NB4 (cell line): ENCODE measurements around the gene DPF3.

ENCODE experiments used
- POLR2A ChIP-seq: IDR thresholded peaks from 2 replicates; pipeline ENCODE4 v1.6.1; 2011; ENCODE audit warnings: mild to moderate bottlenecking; ENCODE audit not compliant: insufficient read length; ENCODE audit errors: extremely low read depth
- TF ChIP-seq, protein P1 (sequence below): IDR thresholded peaks from one replicate; pipeline ENCODE4 v1.5.1; 2012; ENCODE audit warnings: low read depth, low read length

DNA sequence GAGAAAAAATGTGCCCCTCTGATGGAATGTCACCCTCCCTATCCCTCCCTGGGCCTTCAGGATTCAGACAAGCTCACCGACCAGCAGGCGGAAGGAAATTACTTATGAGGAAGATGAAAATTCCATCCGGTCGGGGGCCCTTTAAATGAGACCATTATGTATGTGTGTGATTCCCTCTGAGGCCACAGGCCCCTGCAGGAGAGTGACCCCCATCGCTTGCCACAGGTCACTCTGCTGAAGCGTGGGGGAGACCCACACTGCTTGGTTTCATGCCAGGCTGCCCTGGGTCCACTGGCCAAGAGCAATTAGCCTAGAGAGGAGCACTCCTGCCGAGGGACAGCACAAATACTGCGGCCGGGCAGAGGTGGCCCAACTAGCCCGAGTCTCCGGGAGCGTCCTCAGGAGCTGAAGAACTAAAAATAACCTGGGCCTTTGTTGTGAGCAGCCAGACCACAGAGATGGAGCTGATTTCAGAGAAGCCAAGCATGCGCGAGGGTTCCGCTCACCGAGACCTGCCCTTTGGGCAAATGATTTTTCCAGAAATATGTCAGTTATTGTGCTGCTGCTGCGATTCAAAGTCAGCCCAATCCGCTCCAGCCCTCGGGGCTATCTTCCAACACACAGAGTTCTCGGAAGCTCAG is 276.4 kb downstream of the DPF3 start:
- TF ChIP-seq, protein P1, sequence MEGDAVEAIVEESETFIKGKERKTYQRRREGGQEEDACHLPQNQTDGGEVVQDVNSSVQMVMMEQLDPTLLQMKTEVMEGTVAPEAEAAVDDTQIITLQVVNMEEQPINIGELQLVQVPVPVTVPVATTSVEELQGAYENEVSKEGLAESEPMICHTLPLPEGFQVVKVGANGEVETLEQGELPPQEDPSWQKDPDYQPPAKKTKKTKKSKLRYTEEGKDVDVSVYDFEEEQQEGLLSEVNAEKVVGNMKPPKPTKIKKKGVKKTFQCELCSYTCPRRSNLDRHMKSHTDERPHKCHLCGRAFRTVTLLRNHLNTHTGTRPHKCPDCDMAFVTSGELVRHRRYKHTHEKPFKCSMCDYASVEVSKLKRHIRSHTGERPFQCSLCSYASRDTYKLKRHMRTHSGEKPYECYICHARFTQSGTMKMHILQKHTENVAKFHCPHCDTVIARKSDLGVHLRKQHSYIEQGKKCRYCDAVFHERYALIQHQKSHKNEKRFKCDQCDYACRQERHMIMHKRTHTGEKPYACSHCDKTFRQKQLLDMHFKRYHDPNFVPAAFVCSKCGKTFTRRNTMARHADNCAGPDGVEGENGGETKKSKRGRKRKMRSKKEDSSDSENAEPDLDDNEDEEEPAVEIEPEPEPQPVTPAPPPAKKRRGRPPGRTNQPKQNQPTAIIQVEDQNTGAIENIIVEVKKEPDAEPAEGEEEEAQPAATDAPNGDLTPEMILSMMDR: no peak
- no peak for TF ChIP-seq POLR2A
